Loucy (cell line): Measurements from ENCODE around the gene SPOP.
A peak's percentile ranks its signal among the peaks of the same experiment; 100 is the strongest.

Source experiments
- H2AFZ ChIP-seq: fragments of 200-600 bp; sonication (generic); 2 replicates; pipeline ENCODE4 v1.6.0; 2016; ENCODE audit warnings: antibody characterized with exemption, mild to moderate bottlenecking, low read length, moderate library complexity
- H3F3A ChIP-seq: fragments of 200-600 bp; 2 replicates; pipeline ENCODE4 v1.6.0; 2016; ENCODE audit warnings: antibody characterized with exemption, low read depth, mild to moderate bottlenecking
- H3K27me3 ChIP-seq: fragments of 200-600 bp; sonication (generic); 2 replicates; pipeline ENCODE4 v1.6.1; 2014; ENCODE audit warnings: low read length, mild to moderate bottlenecking; ENCODE audit not compliant: insufficient read depth, poor library complexity, severe bottlenecking
- H3K36me3 ChIP-seq: fragments of 200-600 bp; sonication (generic); 2 replicates; pipeline ENCODE4 v1.6.1; 2016; ENCODE audit warnings: low read length; ENCODE audit not compliant: insufficient read depth
- H3K4me1 ChIP-seq: fragments of 200-600 bp; sonication (generic); 2 replicates; pipeline ENCODE4 v1.5.1; 2014; ENCODE audit warnings: low read length, mild to moderate bottlenecking; ENCODE audit not compliant: insufficient read depth, poor library complexity, severe bottlenecking
- H3K4me2 ChIP-seq: fragments of 200-600 bp; sonication (generic); 2 replicates; pipeline ENCODE4 v1.6.0; 2014; ENCODE audit warnings: antibody characterized with exemption, low read length, low read depth, mild to moderate bottlenecking; ENCODE audit not compliant: poor library complexity, severe bottlenecking
- H3K4me3 ChIP-seq: fragments of 200-600 bp; sonication (generic); 2 replicates; pipeline ENCODE4 v1.5.1; 2014; ENCODE audit warnings: low read length, mild to moderate bottlenecking, mixed read lengths; ENCODE audit not compliant: poor library complexity, severe bottlenecking
- H3K79me2 ChIP-seq: fragments of 200-600 bp; sonication (generic); 2 replicates; pipeline ENCODE4 v1.6.1; 2014; ENCODE audit warnings: low read length; ENCODE audit not compliant: insufficient read depth
- H3K9ac ChIP-seq: fragments of 200-600 bp; sonication (generic); 2 replicates; pipeline ENCODE4 v1.6.0; 2014; ENCODE audit warnings: mild to moderate bottlenecking, low read depth, low read length, moderate library complexity; ENCODE audit not compliant: poor library complexity, severe bottlenecking
- H3K9me2 ChIP-seq: fragments of 200-600 bp; sonication (generic); replicated peaks from 2 replicates; pipeline ENCODE4 v1.6.1; 2016; ENCODE audit warnings: low read depth, low read length, mixed read lengths
- H3K9me3 ChIP-seq: fragments of 200-600 bp; sonication (generic); 2 replicates; pipeline ENCODE4 v1.6.1; 2014; ENCODE audit warnings: mild to moderate bottlenecking, antibody characterized with exemption, low read length, low read depth; ENCODE audit not compliant: insufficient read depth
- H4K20me1 ChIP-seq: fragments of 200-600 bp; sonication (generic); 2 replicates; pipeline ENCODE4 v1.6.0; 2014; ENCODE audit warnings: antibody characterized with exemption, low read length, mild to moderate bottlenecking; ENCODE audit not compliant: insufficient read depth, poor library complexity, severe bottlenecking
- CTCF ChIP-seq: fragments of 200-600 bp; sonication (generic); conservative IDR thresholded peaks from 2 replicates; pipeline ENCODE4 v1.5.1; 2014; ENCODE audit warnings: mild to moderate bottlenecking, antibody characterized with exemption, low read length
- EZH2phosphoT487 ChIP-seq: fragments of 200-600 bp; IDR thresholded peaks from 2 replicates; pipeline ENCODE4 v1.6.1; 2018; ENCODE audit warnings: antibody characterized with exemption, mild to moderate bottlenecking, moderate library complexity, borderline replicate concordance

Gene SPOP

GRCh38 chr17:49576088-49576916 is 101.6 kb downstream of the SPOP start:
- peak overlapping the region; percentile 56 for H3K4me2 ChIP-seq
- no peaks in the 10 kb centered on the region for H3K9me3 ChIP-seq
- no peaks in the 10 kb centered on the region for H3K27me3 ChIP-seq
- H4K20me1 ChIP-seq, result no peaks in the 10 kb centered on the region
- no peaks in the 10 kb centered on the region for H3K36me3 ChIP-seq
- peak overlapping the region; percentile 51 for H3K4me3 ChIP-seq
- no peaks in the 10 kb centered on the region for H3K9me2 ChIP-seq
- no peaks in the 10 kb centered on the region for H3K4me1 ChIP-seq
- TF ChIP-seq CTCF (no peak), EZH2phosphoT487 (no peak)
- H2AFZ ChIP-seq, result peak overlapping the region; percentile 73; the same call in 1 of the 2 replicates
- H3K79me2 ChIP-seq, result no peaks in the 10 kb centered on the region
- H3K9ac ChIP-seq, result no peak overlapping the region
- H3F3A ChIP-seq, result no peaks in the 10 kb centered on the region

- TF ChIP-seq CTCF, result no peak
- TF ChIP-seq EZH2phosphoT487, result no peak
- Histone ChIP-seq H3F3A (no peaks in the 10 kb centered on the region), H3K36me3 (no peaks in the 10 kb centered on the region), H3K4me1 (no peaks in the 10 kb centered on the region), H3K4me2 (peak within 1 kb of the TSS; percentile 56), H3K9me3 (no peaks in the 10 kb centered on the region), H3K9me2 (no peaks in the 10 kb centered on the region), H3K27me3 (no peaks in the 10 kb centered on the region), H4K20me1 (no peaks in the 10 kb centered on the region), H3K4me3 (peak within 1 kb of the TSS; percentile 51), H3K79me2 (no peaks in the 10 kb centered on the region), H3K9ac (no peak within 1 kb of the TSS), H2AFZ (peak within 1 kb of the TSS; percentile 73; the same call in 1 of the 2 replicates)
These were observed 102.2 kb downstream of the SPOP start, which contains the start of gene NXPH3 for GRCh38 chr17:49575679-49576087. Gene NXPH3, plus strand, starts transcription at chr17:49575871. Its CDS starts 349 bp downstream, at chr17:49576220.

GRCh38 chr17:49574945-49575678 is 102.8 kb downstream of the SPOP start:
- H3K9ac ChIP-seq, result no peak overlapping the region
- no peak overlapping the region for H3K4me3 ChIP-seq
- H3K9me2 ChIP-seq, result no peaks in the 10 kb centered on the region
- no peak overlapping the region for H3K4me2 ChIP-seq
- no peaks in the 10 kb centered on the region for H3K4me1 ChIP-seq
- no peaks in the 10 kb centered on the region for H3K36me3 ChIP-seq
- TF ChIP-seq EZH2phosphoT487 (no peak), CTCF (no peak)
- H4K20me1 ChIP-seq, result no peaks in the 10 kb centered on the region
- H3K9me3 ChIP-seq, result no peaks in the 10 kb centered on the region
- no peaks in the 10 kb centered on the region for H3K27me3 ChIP-seq
- H2AFZ ChIP-seq, result no peak overlapping the region
- H3K79me2 ChIP-seq, result no peaks in the 10 kb centered on the region
- no peaks in the 10 kb centered on the region for H3F3A ChIP-seq
